Keratinocyte (primary cell): ENCODE measurements around the gene WWC2. TPM values are rescaled to one million over a fixed set of nuclear protein-coding genes. Genes with fewer than 3 reads are reported as not detected.

Experiments used
- DNase-seq: peaks from one replicate; pipeline ENCODE4 v3.0.0-alpha.2; 2011; ENCODE audit warnings: low read depth, missing footprints, low spot score
- FAIRE-seq: peaks from 2 replicates; lab custom pipeline; 2011; peaks lifted over from hg19 to GRCh38; lab: Jason Lieb, UNC
- H2AFZ ChIP-seq: 2 replicates; pipeline ENCODE4 v1.6.0; 2012; ENCODE audit warnings: low read length, control low read depth, inconsistent platforms; ENCODE audit not compliant: control insufficient read depth
- H3K27ac ChIP-seq: 2 replicates; pipeline ENCODE4 v1.5.1; 2011; ENCODE audit warnings: low read length; ENCODE audit not compliant: control insufficient read depth, insufficient read depth
- H3K27me3 ChIP-seq: 3 replicates; pipeline ENCODE4 v1.6.0; 2011; ENCODE audit warnings: low read length; ENCODE audit not compliant: control insufficient read depth, insufficient read depth; ENCODE audit errors: extremely low read depth
- H3K36me3 ChIP-seq, 2 experiments: 2 replicates in 1 of 2; 3 replicates in 1 of 2; pipeline ENCODE4 v1.5.1; 2011; ENCODE audit warnings: low read length in 2 of 2, mild to moderate bottlenecking in 1 of 2; ENCODE audit not compliant: control insufficient read depth in 2 of 2, insufficient read depth in 2 of 2; ENCODE audit errors: extremely low read depth in 1 of 2
- H3K4me1 ChIP-seq: 3 replicates; pipeline ENCODE4 v1.5.1; 2011; ENCODE audit warnings: low read length; ENCODE audit not compliant: control insufficient read depth, insufficient read depth; ENCODE audit errors: extremely low read depth
- H3K4me2 ChIP-seq: 3 replicates; pipeline ENCODE4 v1.6.0; 2011; ENCODE audit warnings: low read depth, low read length; ENCODE audit not compliant: control insufficient read depth, insufficient read depth; ENCODE audit errors: extremely low read depth
- H3K4me3 ChIP-seq, 3 experiments: fragments of 200-600 bp in 1 of 3; sonication (generic) in 1 of 3; 2 replicates in 2 of 3; 3 replicates in 1 of 3; pipeline ENCODE4 v1.5.1; 2011 to 2016; ENCODE audit warnings: low read length in 3 of 3, mild to moderate bottlenecking in 3 of 3, control low read depth in 2 of 3, inconsistent platforms in 1 of 3, low read depth in 1 of 3, mixed read lengths in 1 of 3, mixed run types in 1 of 3, moderate library complexity in 1 of 3; ENCODE audit not compliant: control insufficient read depth in 2 of 3, insufficient read depth in 2 of 3; ENCODE audit errors: extremely low read depth in 1 of 3
- H3K79me2 ChIP-seq: 2 replicates; pipeline ENCODE4 v1.6.0; 2012; ENCODE audit warnings: low read length; ENCODE audit not compliant: control insufficient read depth, insufficient read depth
- H3K9ac ChIP-seq: 3 replicates; pipeline ENCODE4 v1.6.0; 2011; ENCODE audit warnings: low read length; ENCODE audit not compliant: control insufficient read depth, insufficient read depth; ENCODE audit errors: extremely low read depth
- H3K9me1 ChIP-seq: 3 replicates; pipeline ENCODE4 v1.6.0; 2011; ENCODE audit warnings: low read length; ENCODE audit not compliant: control insufficient read depth, insufficient read depth; ENCODE audit errors: extremely low read depth
- H3K9me3 ChIP-seq: 2 replicates; pipeline ENCODE4 v1.5.1; 2012; ENCODE audit warnings: low read depth, low read length; ENCODE audit not compliant: control insufficient read depth
- H4K20me1 ChIP-seq: 3 replicates; pipeline ENCODE4 v1.6.0; 2011; ENCODE audit warnings: low read length; ENCODE audit not compliant: control insufficient read depth, insufficient read depth; ENCODE audit errors: extremely low read depth
- EZH2 ChIP-seq: IDR thresholded peaks from one replicate; pipeline ENCODE4 v1.6.1; 2012; ENCODE audit warnings: inconsistent platforms, mild to moderate bottlenecking, low read length, moderate library complexity
- dilution Hi-C: fragments of 300-500 bp; cut with MboI; formaldehyde crosslinking; loops from one replicate; pipeline ENCODE4 v1.7.0; 2020; ENCODE audit warnings: low sequenced_read_pairs; ENCODE audit not compliant: extremely low pct_ligation_motif_present
- polyA plus RNA-seq, 5 experiments: library from polyadenylated mRNA; depleted of rRNA in 3 of 5; stranded (reverse) in 3 of 5; stranded (forward) in 1 of 5; unstranded in 1 of 5; fragments of >200 nt; gene quantifications; 1 replicate in 1 of 5; 2 replicates in 3 of 5; 3 replicates in 1 of 5; pipeline versions ENCODE4 v1.2.1 to v1.2.3, GENCODE V29; 2011 to 2012; ENCODE audit warnings: missing spikeins in 2 of 5, low read depth in 1 of 5, low replicate concordance in 1 of 5
- TF ChIP-seq, protein P1 (sequence below), 3 experiments: IDR thresholded peaks in 1 of 3; conservative IDR thresholded peaks in 1 of 3; optimal IDR thresholded peaks in 1 of 3; 2 replicates in 2 of 3; 3 replicates in 1 of 3; pipeline versions ENCODE3 to v1.5.1; 2011; ENCODE audit warnings: low read length in 3 of 3, mild to moderate bottlenecking in 3 of 3, moderate library complexity in 2 of 3, control low read depth in 1 of 3, inconsistent platforms in 1 of 3; ENCODE audit not compliant: insufficient read depth in 2 of 3; ENCODE audit errors: extremely low read depth in 1 of 3

WWC2 gene
- polyA plus RNA-seq, 1 donor (not counting 4 experiments of a cell fraction or from before 2014, with no cell fraction given): 15.4 TPM

GRCh38 chr4:183144787-183145186 is 45.7 kb downstream of the WWC2 start:
- no peak for DNase-seq
- peaks cover 45% of the 10 kb centered on the region for H3K79me2 ChIP-seq
- dilution Hi-C loops: no loop called here
- H3K9ac ChIP-seq: no peak overlapping the region
- peaks cover 0 to 1% of the 10 kb centered on the region in 2 experiments for H3K36me3 ChIP-seq
- peaks cover 45% of the 10 kb centered on the region for H3K4me1 ChIP-seq
- TF ChIP-seq, protein P1, sequence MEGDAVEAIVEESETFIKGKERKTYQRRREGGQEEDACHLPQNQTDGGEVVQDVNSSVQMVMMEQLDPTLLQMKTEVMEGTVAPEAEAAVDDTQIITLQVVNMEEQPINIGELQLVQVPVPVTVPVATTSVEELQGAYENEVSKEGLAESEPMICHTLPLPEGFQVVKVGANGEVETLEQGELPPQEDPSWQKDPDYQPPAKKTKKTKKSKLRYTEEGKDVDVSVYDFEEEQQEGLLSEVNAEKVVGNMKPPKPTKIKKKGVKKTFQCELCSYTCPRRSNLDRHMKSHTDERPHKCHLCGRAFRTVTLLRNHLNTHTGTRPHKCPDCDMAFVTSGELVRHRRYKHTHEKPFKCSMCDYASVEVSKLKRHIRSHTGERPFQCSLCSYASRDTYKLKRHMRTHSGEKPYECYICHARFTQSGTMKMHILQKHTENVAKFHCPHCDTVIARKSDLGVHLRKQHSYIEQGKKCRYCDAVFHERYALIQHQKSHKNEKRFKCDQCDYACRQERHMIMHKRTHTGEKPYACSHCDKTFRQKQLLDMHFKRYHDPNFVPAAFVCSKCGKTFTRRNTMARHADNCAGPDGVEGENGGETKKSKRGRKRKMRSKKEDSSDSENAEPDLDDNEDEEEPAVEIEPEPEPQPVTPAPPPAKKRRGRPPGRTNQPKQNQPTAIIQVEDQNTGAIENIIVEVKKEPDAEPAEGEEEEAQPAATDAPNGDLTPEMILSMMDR (optimal IDR thresholded peaks at IDR 0.05 in 1 of 3, IDR thresholded peaks at IDR 0.05 in 1 of 3, conservative IDR thresholded peaks at IDR 0.05 in 1 of 3; ENCODE audit: extremely low read depth in 1 of 3, insufficient read depth in 2 of 3, low read length in 3 of 3): no peak
- no peak for TF ChIP-seq EZH2
- H3K9me3 ChIP-seq: no peaks in the 10 kb centered on the region
- H3K4me2 ChIP-seq: no peak overlapping the region
- FAIRE-seq: no peak
- no peak overlapping the region for H3K4me3 ChIP-seq
- no peaks in the 10 kb centered on the region for H3K9me1 ChIP-seq
- H3K27me3 ChIP-seq: no peaks in the 10 kb centered on the region
- no peaks in the 10 kb centered on the region for H4K20me1 ChIP-seq
- H2AFZ ChIP-seq: no peak overlapping the region
- H3K27ac ChIP-seq: no peak overlapping the region

GRCh38 chr4:183145773-183146172 is 46.7 kb downstream of the WWC2 start:
- H2AFZ ChIP-seq: no peak overlapping the region
- H3K4me2 ChIP-seq: no peak overlapping the region
- dilution Hi-C loops: no loop called here
- peaks cover 44% of the 10 kb centered on the region for H3K79me2 ChIP-seq
- TF ChIP-seq, protein P1 (optimal IDR thresholded peaks at IDR 0.05 in 1 of 3, IDR thresholded peaks at IDR 0.05 in 1 of 3, conservative IDR thresholded peaks at IDR 0.05 in 1 of 3; ENCODE audit: extremely low read depth in 1 of 3, insufficient read depth in 2 of 3, low read length in 3 of 3): no peak
- no peak for TF ChIP-seq EZH2
- H3K9ac ChIP-seq: no peak overlapping the region
- peaks cover 0 to 1% of the 10 kb centered on the region in 2 experiments for H3K36me3 ChIP-seq
- no peak overlapping the region for H3K4me3 ChIP-seq
- H3K9me3 ChIP-seq: no peaks in the 10 kb centered on the region
- H3K27ac ChIP-seq: no peak overlapping the region
- H3K4me1 ChIP-seq: peaks cover 37% of the 10 kb centered on the region
- FAIRE-seq (no peak), DNase-seq (no peak)
- H3K27me3 ChIP-seq: no peaks in the 10 kb centered on the region
- H4K20me1 ChIP-seq: no peaks in the 10 kb centered on the region
- no peaks in the 10 kb centered on the region for H3K9me1 ChIP-seq
